Neuronal stem cell (in vitro differentiated cells): Measurements from ENCODE around the gene SLC2A9.

Experiments
- DNase-seq: peaks from one replicate; pipeline ENCODE4 v3.0.0-alpha.2; 2013; ENCODE audit warnings: low spot score
- H2AFZ ChIP-seq: one replicate; pipeline ENCODE4 v1.6.1; 2013; ENCODE audit warnings: mild to moderate bottlenecking, low read length, inconsistent platforms
- H2AK5ac ChIP-seq: 2 replicates; pipeline ENCODE4 v1.6.1; 2013; ENCODE audit warnings: low read depth, mild to moderate bottlenecking, inconsistent platforms, low read length, moderate library complexity, mixed read lengths
- H2BK120ac ChIP-seq: 2 replicates; pipeline ENCODE4 v1.6.1; 2013; ENCODE audit warnings: low read depth, mild to moderate bottlenecking, inconsistent platforms, low read length, moderate library complexity, mixed read lengths
- H2BK12ac ChIP-seq: one replicate; pipeline ENCODE4 v1.6.1; 2013; ENCODE audit warnings: low read length, inconsistent platforms
- H2BK15ac ChIP-seq: 2 replicates; pipeline ENCODE4 v1.6.1; 2013; ENCODE audit warnings: mild to moderate bottlenecking, low read length, inconsistent platforms, mixed read lengths
- H2BK5ac ChIP-seq: one replicate; pipeline ENCODE4 v1.6.1; 2013; ENCODE audit warnings: inconsistent platforms, mild to moderate bottlenecking, low read length, moderate library complexity
- H3K14ac ChIP-seq: one replicate; pipeline ENCODE4 v1.6.1; 2013; ENCODE audit warnings: low read length, inconsistent platforms
- H3K18ac ChIP-seq: 2 replicates; pipeline ENCODE4 v1.6.1; 2013; ENCODE audit warnings: low read length, inconsistent platforms
- H3K23ac ChIP-seq: 2 replicates; pipeline ENCODE4 v1.6.1; 2013; ENCODE audit warnings: low read depth, mild to moderate bottlenecking, mixed read lengths, low read length, inconsistent platforms; ENCODE audit not compliant: poor library complexity
- H3K27ac ChIP-seq: replicated peaks from 3 replicates; pipeline ENCODE4 v1.5.1; 2013; ENCODE audit warnings: low read length, inconsistent platforms
- H3K27me3 ChIP-seq, 3 experiments: 2 replicates each; pipeline ENCODE4 v1.6.1; 2013; ENCODE audit warnings: low read length in 3 of 3, mild to moderate bottlenecking in 2 of 3, inconsistent platforms in 1 of 3, low read depth in 1 of 3, mixed read lengths in 1 of 3, moderate library complexity in 1 of 3; ENCODE audit not compliant: control insufficient read depth in 3 of 3, insufficient read depth in 3 of 3
- H3K36me3 ChIP-seq, 2 donors: replicated peaks in 1 of 2; 2 replicates each; pipeline ENCODE4 v1.6.1; 2013; ENCODE audit warnings: low read length in 2 of 2; ENCODE audit not compliant: control insufficient read depth in 2 of 2, insufficient read depth in 2 of 2
- H3K4ac ChIP-seq: 2 replicates; pipeline ENCODE4 v1.6.1; 2013; ENCODE audit warnings: inconsistent platforms, mild to moderate bottlenecking, low read length, moderate library complexity
- H3K4me1 ChIP-seq, 2 donors: 1 replicate in 1 of 2; 2 replicates in 1 of 2; pipeline ENCODE4 v1.6.1; 2013; ENCODE audit warnings: low read length in 2 of 2, low read depth in 1 of 2; ENCODE audit not compliant: control insufficient read depth in 2 of 2, insufficient read depth in 1 of 2
- H3K4me2 ChIP-seq: one replicate; pipeline ENCODE4 v1.6.1; 2013; ENCODE audit warnings: mild to moderate bottlenecking, low read length, inconsistent platforms; ENCODE audit not compliant: insufficient read depth, poor library complexity, severe bottlenecking
- H3K4me3 ChIP-seq, 2 donors: 2 replicates each; pipeline ENCODE4 v1.5.1; 2013; ENCODE audit warnings: low read length in 2 of 2, mild to moderate bottlenecking in 2 of 2, inconsistent platforms in 1 of 2, moderate library complexity in 1 of 2
- H3K79me1 ChIP-seq: one replicate; pipeline ENCODE4 v1.6.1; 2013; ENCODE audit warnings: low read depth, mild to moderate bottlenecking, inconsistent platforms, low read length, moderate library complexity
- H3K9ac ChIP-seq: one replicate; pipeline ENCODE4 v1.6.1; 2013; ENCODE audit warnings: mild to moderate bottlenecking, low read depth, low read length, inconsistent platforms; ENCODE audit not compliant: poor library complexity
- H3K9me3 ChIP-seq, 2 donors: replicated peaks in 1 of 2; 2 replicates each; pipeline versions ENCODE3 to v1.6.1; 2013; ENCODE audit warnings: low read length in 2 of 2, mild to moderate bottlenecking in 2 of 2, inconsistent platforms in 1 of 2, low read depth in 1 of 2, mixed read lengths in 1 of 2, moderate library complexity in 1 of 2; ENCODE audit not compliant: control insufficient read depth in 2 of 2, insufficient read depth in 1 of 2
- H4K8ac ChIP-seq: one replicate; pipeline ENCODE4 v1.6.1; 2013; ENCODE audit warnings: low read depth, mild to moderate bottlenecking, inconsistent platforms, low read length, moderate library complexity
- H4K91ac ChIP-seq: one replicate; pipeline ENCODE4 v1.6.1; 2013; ENCODE audit warnings: low read length, low read depth, mild to moderate bottlenecking, inconsistent platforms; ENCODE audit not compliant: poor library complexity
- WGBS, 2 donors: extraction: QIAGEN DNeasy Blood & Tissue Kit; methylation state at CpG; one replicate each; pipeline ENCODE4 v1.1.7; 2013; ENCODE audit warnings: missing lambda C conversion rate in 2 of 2, mixed read lengths in 1 of 2; ENCODE audit not compliant: insufficient read length in 2 of 2, insufficient replicate concordance in 1 of 2; ENCODE audit errors: extremely low coverage in 2 of 2; 5-methylcytosine and 5-hydroxymethylcytosine counted together

Gene SLC2A9

GRCh38 chr4:10041036-10041435 is 19.7 kb upstream of the SLC2A9 start:
- Histone ChIP-seq H3K27ac (no peak overlapping the region), H4K8ac (no peak overlapping the region), H2AFZ (no peak overlapping the region), H2BK5ac (no peak overlapping the region), H3K79me1 (no peaks in the 10 kb centered on the region), H2BK120ac (no peak overlapping the region), H3K14ac (no peak overlapping the region), H3K27me3 (peaks cover 0 to 15% (median 0%) of the 10 kb centered on the region in 3 experiments), H2BK15ac (no peak overlapping the region), H3K4ac (no peak overlapping the region), H3K4me1 (no peaks in the 10 kb centered on the region), H3K9me3 (no peaks in the 10 kb centered on the region), H3K23ac (no peak overlapping the region), H3K4me2 (no peak overlapping the region), H3K36me3 (no peaks in the 10 kb centered on the region), H2AK5ac (no peak overlapping the region), H3K9ac (no peak overlapping the region), H3K18ac (no peak overlapping the region), H3K4me3 (no peak overlapping the region), H2BK12ac (no peak overlapping the region), H4K91ac (no peak overlapping the region)
- DNase-seq, result no peak
- no CpG with 5 or more reads among the region's 6 CpGs for WGBS, 2 donors

- no CpG with 5 or more reads among the region's 10 CpGs for WGBS, 2 donors
- Histone ChIP-seq H4K8ac (no peak overlapping the region), H3K14ac (no peak overlapping the region)
These were observed 19.0 kb upstream of the SLC2A9 start for GRCh38 chr4:10040049-10040892.

GRCh38 chr4:10036807-10037342 is 15.6 kb upstream of the SLC2A9 start:
- H2BK5ac ChIP-seq, result no peak overlapping the region
- H2BK15ac ChIP-seq, result no peak overlapping the region
- peaks cover 4 to 7% of the 10 kb centered on the region in 2 donors for H3K4me1 ChIP-seq
- H3K23ac ChIP-seq, result no peak overlapping the region
- no peak overlapping the region for H4K8ac ChIP-seq
- no peak overlapping the region for H3K18ac ChIP-seq
- H2BK12ac ChIP-seq, result no peak overlapping the region
- no CpG with 5 or more reads among the region's 10 CpGs for WGBS, 2 donors
- no peaks in the 10 kb centered on the region for H3K9me3 ChIP-seq
- no peak overlapping the region for H4K91ac ChIP-seq
- no peaks in the 10 kb centered on the region for H3K36me3 ChIP-seq
- peaks cover 0 to 25% (median 0%) of the 10 kb centered on the region in 3 experiments for H3K27me3 ChIP-seq
- H3K4ac ChIP-seq, result no peak overlapping the region
- DNase-seq, result no peak
- no peak overlapping the region for H3K4me3 ChIP-seq
- H2AFZ ChIP-seq, result no peak overlapping the region
- no peak overlapping the region for H3K14ac ChIP-seq
- no peak overlapping the region for H2AK5ac ChIP-seq
- H3K4me2 ChIP-seq, result no peak overlapping the region
- H3K9ac ChIP-seq, result no peak overlapping the region
- no peak overlapping the region for H3K27ac ChIP-seq
- no peaks in the 10 kb centered on the region for H3K79me1 ChIP-seq
- H2BK120ac ChIP-seq, result no peak overlapping the region

More at GRCh38 chr4:10040049-10040892, 19.0 kb upstream of the SLC2A9 start:
- H3K23ac ChIP-seq, result no peak overlapping the region
- peaks cover 0 to 15% (median 0%) of the 10 kb centered on the region in 3 experiments for H3K27me3 ChIP-seq
- H3K9ac ChIP-seq, result no peak overlapping the region
- no peak for DNase-seq
- H4K91ac ChIP-seq, result no peak overlapping the region
- no peak overlapping the region for H3K27ac ChIP-seq
- no peaks in the 10 kb centered on the region for H3K36me3 ChIP-seq
- no peak overlapping the region for H2AK5ac ChIP-seq
- H2BK120ac ChIP-seq, result no peak overlapping the region
- no peak overlapping the region for H3K4ac ChIP-seq
- no peak overlapping the region for H3K4me2 ChIP-seq
- H3K79me1 ChIP-seq, result no peaks in the 10 kb centered on the region
- no peak overlapping the region for H2BK15ac ChIP-seq
- H3K4me1 ChIP-seq, result no peaks in the 10 kb centered on the region
- H2BK12ac ChIP-seq, result no peak overlapping the region
- no peak overlapping the region for H3K18ac ChIP-seq
- no peak overlapping the region for H2AFZ ChIP-seq
- no peak overlapping the region for H2BK5ac ChIP-seq
- H3K9me3 ChIP-seq, result no peaks in the 10 kb centered on the region
- no peak overlapping the region for H3K4me3 ChIP-seq

GRCh38 chr4:10035130-10035529 is 13.8 kb upstream of the SLC2A9 start:
- no peak overlapping the region for H3K4me2 ChIP-seq
- no peak overlapping the region for H3K4ac ChIP-seq
- H2BK120ac ChIP-seq, result no peak overlapping the region
- no peak overlapping the region for H3K4me3 ChIP-seq
- no peaks in the 10 kb centered on the region for H3K79me1 ChIP-seq
- H3K27ac ChIP-seq, result no peak overlapping the region
- H3K9ac ChIP-seq, result no peak overlapping the region
- H3K27me3 ChIP-seq, result peaks cover 0 to 25% (median 0%) of the 10 kb centered on the region in 3 experiments
- no peak overlapping the region for H3K18ac ChIP-seq
- no peak overlapping the region for H2BK12ac ChIP-seq
- no peak overlapping the region for H3K23ac ChIP-seq
- H2BK15ac ChIP-seq, result no peak overlapping the region
- WGBS, 2 donors, result no CpG with 5 or more reads among the region's 6 CpGs
- no peaks in the 10 kb centered on the region for H3K9me3 ChIP-seq
- H3K36me3 ChIP-seq, result no peaks in the 10 kb centered on the region
- H4K91ac ChIP-seq, result no peak overlapping the region
- H3K14ac ChIP-seq, result no peak overlapping the region
- H3K4me1 ChIP-seq, result peaks cover 11 to 16% of the 10 kb centered on the region in 2 donors
- H2AK5ac ChIP-seq, result no peak overlapping the region
- H2BK5ac ChIP-seq, result no peak overlapping the region
- no peak for DNase-seq
- H2AFZ ChIP-seq, result no peak overlapping the region
- no peak overlapping the region for H4K8ac ChIP-seq
